ENCODE results near the gene JTB.

DNA sequence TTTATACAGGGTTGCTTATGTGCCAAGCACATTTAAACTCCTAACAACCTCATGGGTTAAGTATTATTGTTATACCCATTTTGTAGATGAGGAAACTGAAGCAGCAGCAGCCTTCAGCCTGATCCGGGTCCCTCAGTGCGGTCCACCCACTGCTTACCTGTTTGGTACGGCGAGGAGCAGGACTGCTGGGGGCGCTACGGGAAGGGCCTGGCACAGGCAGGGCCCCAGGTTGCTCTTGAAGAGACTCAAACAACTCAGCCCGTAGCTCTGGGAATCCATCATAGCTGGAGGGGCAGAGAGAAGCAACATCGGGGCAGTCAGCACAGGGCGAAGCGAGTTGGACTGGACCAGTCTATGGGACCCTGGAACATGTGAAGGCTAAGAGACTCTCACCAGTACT is 40.1 kb downstream of the JTB start:
- TF ChIP-seq POLR2A (IDR thresholded peaks at IDR 0.05; ENCODE audit: low read length) (no peak), GATA1 (IDR thresholded peaks at IDR 0.05; ENCODE audit: low read depth, low read length) (no peak)

Measured in erythroblast (primary cell).